H1 (cell line): ENCODE data around the gene RTN4RL2.

Experiments
- EP300 ChIP-seq, 2 experiments: IDR thresholded peaks; 1 replicate in 1 of 2; 2 replicates in 1 of 2; pipeline ENCODE4 v1.6.1; 2011 to 2012; ENCODE audit warnings: low read depth in 2 of 2, low read length in 2 of 2, mild to moderate bottlenecking in 2 of 2, borderline replicate concordance in 1 of 2, inconsistent platforms in 1 of 2, moderate library complexity in 1 of 2
- HDAC2 ChIP-seq, 2 experiments: fragments of 300-600 bp in 1 of 2; sonication (generic) in 1 of 2; IDR thresholded peaks; 2 replicates each; pipeline ENCODE4 v1.6.1; 2011 to 2012; ENCODE audit warnings: low read depth in 2 of 2, low read length in 2 of 2, mild to moderate bottlenecking in 2 of 2, moderate library complexity in 2 of 2, borderline replicate concordance in 1 of 2, inconsistent platforms in 1 of 2
- JUN ChIP-seq: IDR thresholded peaks from 2 replicates; pipeline ENCODE4 v1.6.1; 2011; ENCODE audit warnings: low read depth, mild to moderate bottlenecking, improper control_type of control experiment, low read length
- MAFK ChIP-seq: IDR thresholded peaks from 2 replicates; pipeline ENCODE4 v1.6.1; 2012; ENCODE audit warnings: low read depth, mild to moderate bottlenecking, improper control_type of control experiment, low read length
- POLR2A ChIP-seq, 2 experiments: IDR thresholded peaks; 1 replicate in 1 of 2; 2 replicates in 1 of 2; pipeline ENCODE4 v1.6.1; 2011; ENCODE audit warnings: low read depth in 2 of 2, low read length in 2 of 2, mild to moderate bottlenecking in 2 of 2; ENCODE audit errors: control extremely low read depth in 1 of 2
- POLR2AphosphoS5 ChIP-seq: IDR thresholded peaks from 2 replicates; pipeline ENCODE4 v1.6.1; 2011; ENCODE audit warnings: low read depth, low read length
- RAD21 ChIP-seq, 2 experiments: IDR thresholded peaks in 1 of 2; conservative IDR thresholded peaks in 1 of 2; 2 replicates each; pipeline ENCODE4 v1.6.1; 2011; ENCODE audit warnings: low read depth in 2 of 2, low read length in 2 of 2, improper control_type of control experiment in 1 of 2, inconsistent platforms in 1 of 2, mild to moderate bottlenecking in 1 of 2, moderate library complexity in 1 of 2
- SIN3A ChIP-seq, 2 experiments: IDR thresholded peaks in 1 of 2; conservative IDR thresholded peaks in 1 of 2; 2 replicates each; pipeline ENCODE4 v1.6.1; 2011 to 2012; ENCODE audit warnings: low read length in 2 of 2, improper control_type of control experiment in 1 of 2, low read depth in 1 of 2, mild to moderate bottlenecking in 1 of 2
- SIX5 ChIP-seq: IDR thresholded peaks from 2 replicates; pipeline ENCODE4 v1.6.1; 2011; ENCODE audit warnings: mild to moderate bottlenecking, low read depth, low read length
- TAF1 ChIP-seq: IDR thresholded peaks from 2 replicates; pipeline ENCODE4 v1.6.1; 2011; ENCODE audit warnings: mild to moderate bottlenecking, low read depth, low read length
- YY1 ChIP-seq: IDR thresholded peaks from 2 replicates; pipeline ENCODE4 v1.6.1; 2011; ENCODE audit warnings: low read depth, mild to moderate bottlenecking, low read length
- TF ChIP-seq, protein P1 (sequence below), 3 experiments: IDR thresholded peaks; 1 replicate in 2 of 3; 2 replicates in 1 of 3; pipeline versions ENCODE4 v1.5.1 to v1.6.1; 2011; ENCODE audit warnings: low read length in 3 of 3, mild to moderate bottlenecking in 3 of 3, inconsistent platforms in 2 of 3, low read depth in 1 of 3, moderate library complexity in 1 of 3; ENCODE audit not compliant: insufficient read depth in 1 of 3; ENCODE audit errors: control extremely low read depth in 1 of 3
- TF ChIP-seq, protein P2 (sequence below): IDR thresholded peaks from 2 replicates; pipeline ENCODE4 v1.6.1; 2012; ENCODE audit warnings: inconsistent platforms

DNA sequence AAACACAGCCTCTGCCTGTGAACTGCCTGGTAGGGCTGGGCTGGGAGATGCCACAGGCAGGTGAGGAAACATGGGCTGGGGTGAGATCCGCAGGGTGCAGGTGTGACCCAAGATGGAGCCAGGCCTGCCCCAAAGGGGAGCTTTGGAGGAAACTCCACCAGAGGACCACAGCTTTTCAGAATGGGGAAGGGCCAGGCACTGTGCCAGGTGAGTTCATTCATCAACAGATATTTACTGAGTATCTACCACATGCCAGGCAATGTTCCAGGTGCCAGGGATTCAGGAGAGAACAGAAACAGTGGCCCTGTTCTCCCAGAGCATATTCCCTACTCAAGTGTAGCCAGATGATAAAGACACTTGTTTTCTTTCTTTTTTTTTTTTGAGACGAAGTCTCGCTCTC lies 11.2 kb downstream of the RTN4RL2 start:
- TF ChIP-seq JUN (no peak), HDAC2 (IDR thresholded peaks at IDR 0.05; ENCODE audit: borderline replicate concordance in 1 of 2, low read depth in 2 of 2, low read length in 2 of 2) (no peak), MAFK (no peak), SIN3A (conservative IDR thresholded peaks at IDR 0.05 in 1 of 2, IDR thresholded peaks at IDR 0.05 in 1 of 2; ENCODE audit: low read depth in 1 of 2, low read length in 2 of 2) (no peak), RAD21 (IDR thresholded peaks at IDR 0.05 in 1 of 2, conservative IDR thresholded peaks at IDR 0.05 in 1 of 2; ENCODE audit: low read depth in 2 of 2, low read length in 2 of 2) (no peak), EP300 (IDR thresholded peaks at IDR 0.05; ENCODE audit: borderline replicate concordance in 1 of 2, low read depth in 2 of 2, low read length in 2 of 2) (no peak), TAF1 (no peak), SIX5 (no peak), POLR2A (IDR thresholded peaks at IDR 0.05; ENCODE audit: control extremely low read depth in 1 of 2, low read depth in 2 of 2, low read length in 2 of 2) (no peak), POLR2AphosphoS5 (no peak), YY1 (no peak)
- TF ChIP-seq, protein P1, sequence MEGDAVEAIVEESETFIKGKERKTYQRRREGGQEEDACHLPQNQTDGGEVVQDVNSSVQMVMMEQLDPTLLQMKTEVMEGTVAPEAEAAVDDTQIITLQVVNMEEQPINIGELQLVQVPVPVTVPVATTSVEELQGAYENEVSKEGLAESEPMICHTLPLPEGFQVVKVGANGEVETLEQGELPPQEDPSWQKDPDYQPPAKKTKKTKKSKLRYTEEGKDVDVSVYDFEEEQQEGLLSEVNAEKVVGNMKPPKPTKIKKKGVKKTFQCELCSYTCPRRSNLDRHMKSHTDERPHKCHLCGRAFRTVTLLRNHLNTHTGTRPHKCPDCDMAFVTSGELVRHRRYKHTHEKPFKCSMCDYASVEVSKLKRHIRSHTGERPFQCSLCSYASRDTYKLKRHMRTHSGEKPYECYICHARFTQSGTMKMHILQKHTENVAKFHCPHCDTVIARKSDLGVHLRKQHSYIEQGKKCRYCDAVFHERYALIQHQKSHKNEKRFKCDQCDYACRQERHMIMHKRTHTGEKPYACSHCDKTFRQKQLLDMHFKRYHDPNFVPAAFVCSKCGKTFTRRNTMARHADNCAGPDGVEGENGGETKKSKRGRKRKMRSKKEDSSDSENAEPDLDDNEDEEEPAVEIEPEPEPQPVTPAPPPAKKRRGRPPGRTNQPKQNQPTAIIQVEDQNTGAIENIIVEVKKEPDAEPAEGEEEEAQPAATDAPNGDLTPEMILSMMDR (IDR thresholded peaks at IDR 0.05; ENCODE audit: control extremely low read depth in 1 of 3, insufficient read depth in 1 of 3, low read depth in 1 of 3, low read length in 3 of 3), result no peak
- TF ChIP-seq, protein P2, sequence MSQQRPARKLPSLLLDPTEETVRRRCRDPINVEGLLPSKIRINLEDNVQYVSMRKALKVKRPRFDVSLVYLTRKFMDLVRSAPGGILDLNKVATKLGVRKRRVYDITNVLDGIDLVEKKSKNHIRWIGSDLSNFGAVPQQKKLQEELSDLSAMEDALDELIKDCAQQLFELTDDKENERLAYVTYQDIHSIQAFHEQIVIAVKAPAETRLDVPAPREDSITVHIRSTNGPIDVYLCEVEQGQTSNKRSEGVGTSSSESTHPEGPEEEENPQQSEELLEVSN, result no peak
